DMS79 (cell line): ENCODE measurements around the gene DEFB112.

Source experiments
- DNase-seq: peaks from one replicate; lab custom pipeline; 2025; lab: John Stamatoyannopoulos, UW

Gene DEFB112

DNA sequence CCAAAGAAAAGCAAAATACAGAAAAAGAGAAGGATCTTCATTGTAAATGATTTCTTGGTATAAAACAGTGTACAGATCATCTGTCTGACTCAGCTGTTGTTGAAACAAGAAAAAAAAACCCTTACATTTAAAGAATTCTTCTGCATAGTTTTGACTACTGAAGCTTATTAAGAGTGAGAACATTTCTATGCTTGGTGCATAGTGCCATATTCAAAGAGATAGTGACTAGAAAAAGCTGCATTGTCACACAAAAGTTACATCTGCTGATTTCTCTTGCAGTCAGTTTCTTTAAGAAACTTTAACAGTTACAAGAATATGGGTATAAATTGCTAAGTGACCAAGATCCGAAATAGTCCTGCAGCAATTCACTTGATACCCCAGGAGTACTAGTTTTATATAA lies at the start of gene DEFB112:
Gene DEFB112, minus strand, starts transcription at position 101 of the 400 bp plus-strand sequence. Its CDS starts 60 bp downstream, at position 41.
- no peak for DNase-seq

GRCh38 chr6:50098641-50098993 lies 48.9 kb upstream of the DEFB112 start:
- no peak for DNase-seq

DNA sequence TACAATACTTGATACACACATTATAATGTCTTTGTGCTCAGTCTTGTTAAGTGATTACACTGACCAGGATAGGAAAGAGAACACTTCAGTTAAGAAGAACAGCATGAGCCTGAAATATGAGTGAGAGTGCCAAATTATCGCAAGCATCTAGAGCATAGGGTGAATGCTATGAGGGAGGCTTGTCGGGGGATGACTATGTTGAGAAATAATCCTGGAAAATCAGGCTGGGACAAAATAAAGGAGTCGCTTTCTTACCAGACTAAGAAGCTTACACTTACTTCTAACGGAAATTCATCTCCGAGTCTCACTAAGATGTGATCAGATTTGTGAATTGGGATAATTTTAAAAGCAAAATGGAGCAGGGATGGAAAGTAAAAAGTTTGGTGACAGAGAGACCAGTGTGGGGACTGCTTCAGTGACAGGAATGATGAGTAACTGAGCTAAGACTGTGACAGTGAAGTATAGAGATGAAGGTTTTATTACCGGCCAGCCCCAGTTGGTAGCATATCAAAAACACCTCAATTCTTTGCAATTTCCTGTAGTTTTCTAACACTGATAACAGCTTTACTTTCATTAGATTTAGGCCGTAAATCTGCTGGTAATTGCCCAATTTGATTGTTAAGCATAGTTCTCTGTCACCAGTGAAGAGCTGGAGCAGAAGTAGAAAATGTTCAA lies 48.4 kb upstream of the DEFB112 start:
- DNase-seq, result no peak

DNA sequence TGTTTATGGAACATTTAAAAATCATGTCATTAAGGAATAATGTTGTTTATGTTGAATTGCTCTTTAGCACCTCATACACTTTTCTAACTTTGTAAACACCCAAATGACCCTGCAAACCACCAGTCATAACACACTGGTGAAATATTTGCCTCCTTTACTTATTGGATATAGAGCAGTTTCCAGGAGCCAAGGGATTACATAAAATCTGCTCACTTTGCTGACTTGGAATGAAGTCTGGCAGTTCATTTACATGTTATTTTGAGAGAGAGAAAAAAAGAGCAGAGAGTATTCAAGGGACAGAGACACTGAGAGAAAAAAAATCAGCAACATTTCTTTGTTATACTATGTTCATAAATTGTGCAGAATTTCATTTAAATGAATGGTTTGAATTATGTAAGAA lies 46.6 kb upstream of the DEFB112 start:
- no peak for DNase-seq

DNA sequence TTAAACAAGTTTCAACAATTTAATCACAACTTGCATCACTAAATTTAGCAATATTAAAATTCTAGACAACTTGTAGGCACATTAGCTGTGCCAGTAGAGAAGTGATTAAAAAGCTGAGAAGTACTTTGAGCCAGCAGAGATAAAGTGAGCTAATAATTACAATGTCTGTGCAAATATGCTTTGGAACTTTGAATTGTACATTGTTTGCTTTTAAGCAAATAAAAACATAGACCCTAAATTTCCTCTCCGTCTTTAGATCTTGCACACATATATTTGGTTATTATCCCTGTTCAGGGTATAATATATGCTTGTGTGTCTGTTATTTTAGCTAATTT lies 44.2 kb upstream of the DEFB112 start:
- DNase-seq, result no peak

- no peak for DNase-seq
Measured at GRCh38 chr6:50093116-50093937, 43.6 kb upstream of the DEFB112 start.

DNA sequence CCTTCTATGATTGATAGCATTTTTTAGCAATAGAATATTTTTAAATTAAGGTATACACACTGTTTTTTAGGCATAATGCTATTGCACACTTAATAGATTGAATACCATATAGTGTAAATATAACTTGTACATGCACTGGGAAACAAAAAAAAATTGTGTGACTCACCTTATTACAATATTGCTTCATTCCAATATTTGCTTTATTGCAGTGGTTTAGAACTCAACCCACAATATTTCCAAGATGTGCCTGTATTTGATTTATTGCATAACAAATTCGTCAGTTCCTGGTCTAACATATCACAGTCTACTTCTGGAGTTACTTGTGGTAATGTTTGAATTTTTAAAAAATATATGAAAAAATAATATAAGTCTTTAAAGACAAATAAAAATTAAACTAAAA lies 41.9 kb upstream of the DEFB112 start:
- DNase-seq, result no peak

DNA sequence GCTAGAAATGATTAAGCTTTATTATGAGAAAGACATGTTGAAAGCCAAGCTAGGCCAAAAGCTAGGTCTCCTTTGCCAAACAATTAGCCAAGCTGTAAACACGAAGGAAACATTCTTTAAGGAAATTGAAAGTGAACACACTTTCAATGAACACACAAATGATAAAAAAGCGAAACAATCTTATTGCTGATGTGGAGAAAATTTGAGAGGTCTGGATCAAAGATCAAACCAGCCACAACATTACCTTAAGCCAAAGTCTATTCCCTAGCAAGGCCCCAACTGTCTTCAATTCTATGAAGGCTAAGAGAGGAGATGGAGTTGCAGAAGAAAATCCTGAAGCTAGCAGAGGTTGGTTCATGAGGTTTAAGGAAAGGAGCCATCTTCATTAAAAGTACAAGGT lies 40.2 kb upstream of the DEFB112 start:
- no peak for DNase-seq

DNA sequence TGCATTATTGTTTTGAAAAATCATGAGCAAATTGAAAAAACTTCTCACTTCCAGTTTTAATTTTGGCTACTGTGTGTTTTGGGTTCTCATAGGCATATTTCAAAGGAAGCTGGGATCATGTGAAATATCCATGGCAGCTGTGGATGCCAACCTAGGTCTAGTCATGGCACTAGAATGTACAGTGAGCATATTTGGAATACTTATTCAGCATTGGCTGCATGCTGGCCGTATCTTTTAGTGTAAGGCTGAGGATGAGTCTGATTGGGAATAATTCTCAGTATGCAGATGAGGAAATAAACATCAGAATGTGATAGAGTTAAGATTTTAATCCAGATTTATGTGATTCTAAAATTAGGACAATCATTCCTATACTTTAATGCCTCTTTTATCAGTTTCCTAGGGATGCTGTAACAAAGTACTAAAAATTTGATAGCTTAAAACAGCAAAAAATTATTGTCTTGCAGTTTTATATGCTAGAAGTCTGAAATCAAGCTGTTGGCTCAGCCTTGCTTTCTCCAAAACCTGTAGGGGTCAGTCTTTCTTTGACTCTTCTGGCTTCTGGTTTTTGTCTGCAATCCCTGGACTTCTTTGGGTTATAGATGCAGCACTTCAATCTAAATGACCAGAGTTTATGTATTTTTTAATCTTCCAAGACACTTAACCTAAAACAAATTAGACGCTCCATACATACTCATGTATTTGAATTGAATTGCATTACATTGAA lies 37.7 kb upstream of the DEFB112 start:
- no peak for DNase-seq

DNA sequence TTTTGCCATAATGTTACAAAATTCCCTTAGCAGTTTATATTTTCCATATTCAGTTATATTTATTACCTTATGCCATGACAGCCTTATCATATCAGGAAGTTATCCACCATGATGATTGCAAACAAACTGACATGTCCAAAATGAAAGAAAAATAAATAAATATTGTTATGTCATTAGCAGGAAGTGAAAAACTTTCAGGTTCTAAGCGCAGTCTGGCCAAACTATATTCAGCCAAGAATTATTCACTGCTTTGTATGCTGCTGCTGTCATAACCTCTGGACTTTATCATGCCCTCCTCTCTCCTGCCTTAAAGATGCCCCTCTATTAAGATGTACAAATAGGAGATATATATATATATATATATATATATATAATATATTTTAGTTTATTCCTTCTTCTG lies 27.7 kb upstream of the DEFB112 start:
- DNase-seq, result no peak

DNA sequence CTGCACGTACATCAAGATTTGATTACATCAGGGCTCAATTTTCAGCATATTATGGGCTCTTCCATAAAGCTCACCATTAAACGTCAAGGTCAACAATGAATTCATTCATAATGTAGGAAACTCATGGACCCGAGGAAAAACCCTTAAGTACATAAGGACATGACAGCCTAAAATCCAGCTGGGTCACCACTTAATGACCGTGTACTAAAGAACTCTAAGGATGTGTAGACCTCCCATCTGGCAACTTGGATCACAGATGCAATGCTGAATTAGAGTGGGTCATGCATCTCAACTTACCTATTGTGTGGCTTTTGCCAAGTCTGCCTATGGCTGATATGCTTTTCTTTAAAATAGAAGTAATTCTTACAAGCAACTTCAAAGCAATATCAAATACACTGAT lies 26.7 kb upstream of the DEFB112 start:
- DNase-seq, result no peak

DNA sequence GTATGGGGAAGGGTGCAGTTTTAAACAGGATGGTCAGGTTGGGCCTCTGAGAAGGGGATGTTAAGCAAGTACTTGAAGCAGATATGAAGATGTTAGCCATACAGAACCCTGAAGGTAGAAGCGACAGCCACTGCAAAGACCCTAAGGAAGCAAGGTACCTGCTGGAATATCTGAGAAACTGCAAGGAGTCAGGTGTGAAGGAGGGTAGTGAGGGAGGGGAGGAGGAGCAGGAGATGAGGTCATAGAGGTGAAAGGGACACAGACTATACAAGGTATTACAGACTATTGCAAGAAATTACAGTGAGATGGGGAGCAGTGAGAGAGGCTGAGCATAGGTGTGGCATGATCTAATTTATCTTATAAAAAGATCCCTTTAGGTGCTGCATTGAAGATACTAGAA lies 22.2 kb upstream of the DEFB112 start:
- DNase-seq, result no peak

DNA sequence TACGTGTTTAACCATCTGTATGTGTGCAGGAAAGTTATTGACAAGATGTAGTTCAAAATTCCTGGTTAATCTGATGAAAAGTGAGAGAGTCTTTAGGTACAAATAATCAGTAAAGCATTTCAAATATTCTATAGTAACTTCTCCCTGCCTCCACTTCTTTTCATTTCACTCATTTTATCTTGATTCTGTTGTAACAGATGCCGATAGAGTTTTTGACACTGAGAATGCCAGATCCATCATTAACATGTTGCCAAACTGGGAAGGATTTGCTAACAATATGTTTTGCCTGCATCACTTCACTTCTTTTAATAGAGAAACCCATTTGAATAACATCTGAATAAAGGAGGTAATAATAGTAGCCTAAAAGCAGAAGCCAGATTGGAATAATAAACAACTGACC lies 20.4 kb upstream of the DEFB112 start:
- no peak for DNase-seq

DNA sequence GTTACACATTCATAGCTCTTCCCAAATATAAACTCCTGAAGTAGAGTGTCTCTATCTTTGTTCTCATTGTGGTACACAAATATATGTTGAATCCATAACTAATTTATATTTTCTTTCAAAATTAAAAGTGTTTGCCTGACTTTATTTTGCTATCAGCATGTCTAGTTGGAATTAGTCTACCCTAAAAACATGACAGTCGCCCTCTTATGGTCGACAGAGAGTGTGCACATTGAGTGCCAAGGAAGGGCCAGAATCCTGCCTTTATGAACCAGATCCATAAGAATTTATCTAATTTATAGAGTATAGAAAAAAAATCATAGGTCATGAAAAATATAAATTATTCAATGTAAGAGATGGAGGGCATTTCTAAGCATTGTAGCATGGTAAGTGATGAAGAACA lies 12.3 kb upstream of the DEFB112 start:
- DNase-seq, result no peak

GRCh38 chr6:50056242-50056641 lies 6.5 kb upstream of the DEFB112 start:
- DNase-seq, result no peak

DNA sequence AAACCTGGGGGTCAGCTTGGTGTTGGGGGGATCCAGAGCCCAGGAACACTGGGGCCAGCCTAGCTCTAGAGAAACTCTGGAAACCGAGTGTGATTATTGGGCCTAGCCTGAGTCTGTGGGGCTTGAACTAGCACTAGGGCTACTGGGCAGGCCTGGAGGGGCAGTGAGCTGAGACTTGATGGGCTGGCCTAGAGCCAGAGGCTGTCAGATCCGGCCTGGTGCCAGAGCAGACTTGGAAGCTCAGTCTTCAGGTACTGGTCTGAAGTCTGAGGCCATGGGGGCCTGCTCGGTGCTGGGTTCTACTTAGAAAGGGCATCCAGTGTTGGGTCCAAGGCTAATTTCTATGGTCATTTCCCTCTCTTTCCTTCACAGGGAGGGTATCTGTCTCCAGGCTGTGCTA lies 2.7 kb downstream of the DEFB112 start:
- DNase-seq, result no peak

- no peak for DNase-seq
Measured at GRCh38 chr6:50030777-50031562, 18.8 kb downstream of the DEFB112 start.

DNA sequence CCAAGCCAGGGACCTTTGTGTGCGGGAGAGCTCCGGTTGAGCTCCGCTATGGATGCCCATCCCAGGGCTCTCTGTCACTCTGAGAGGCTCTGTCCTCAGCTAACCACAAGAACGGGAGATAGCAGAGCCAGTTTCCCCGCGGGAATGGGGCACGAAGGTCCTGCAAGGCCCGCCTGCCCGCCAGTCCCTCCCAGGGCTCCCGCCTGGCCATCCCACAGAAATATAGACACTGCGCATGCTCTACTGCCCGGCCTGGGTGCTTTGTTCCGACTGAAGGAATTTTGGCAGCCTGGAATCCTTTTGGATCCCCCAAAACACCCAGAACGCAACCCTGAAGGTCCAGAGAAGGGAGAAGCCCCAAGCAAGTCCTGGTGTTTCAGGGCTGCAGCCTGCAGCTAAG lies 19.4 kb downstream of the DEFB112 start:
- DNase-seq, result no peak

- no peak for DNase-seq
Measured at GRCh38 chr6:50025258-50025657, 24.5 kb downstream of the DEFB112 start.

DNA sequence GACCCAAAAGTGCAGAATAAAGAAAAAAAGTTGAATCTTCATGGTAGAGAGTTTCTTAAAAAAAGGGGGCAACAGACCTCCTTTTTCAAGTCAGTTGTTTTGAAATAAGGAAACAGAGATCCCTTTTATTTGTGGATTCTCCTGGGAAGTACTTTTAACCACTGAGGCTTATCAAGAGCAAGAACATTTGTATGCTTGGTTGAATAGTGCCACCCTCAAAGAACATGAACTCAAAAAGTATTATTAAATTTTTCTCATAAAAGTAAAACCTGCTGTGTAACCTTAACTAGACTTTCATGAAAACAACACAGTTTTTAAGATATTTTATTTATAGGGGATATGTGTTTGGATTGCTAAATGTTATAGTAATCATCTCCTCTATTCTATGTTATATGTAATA lies 27.8 kb downstream of the DEFB112 start, which contains the start of gene DEFB110:
Gene DEFB110, minus strand, starts transcription at position 101 of the 400 bp plus-strand sequence. Its CDS starts 59 bp downstream, at position 42.
- no peak for DNase-seq

- no peak for DNase-seq
Measured at GRCh38 chr6:50007819-50008218, 41.9 kb downstream of the DEFB112 start.

DNA sequence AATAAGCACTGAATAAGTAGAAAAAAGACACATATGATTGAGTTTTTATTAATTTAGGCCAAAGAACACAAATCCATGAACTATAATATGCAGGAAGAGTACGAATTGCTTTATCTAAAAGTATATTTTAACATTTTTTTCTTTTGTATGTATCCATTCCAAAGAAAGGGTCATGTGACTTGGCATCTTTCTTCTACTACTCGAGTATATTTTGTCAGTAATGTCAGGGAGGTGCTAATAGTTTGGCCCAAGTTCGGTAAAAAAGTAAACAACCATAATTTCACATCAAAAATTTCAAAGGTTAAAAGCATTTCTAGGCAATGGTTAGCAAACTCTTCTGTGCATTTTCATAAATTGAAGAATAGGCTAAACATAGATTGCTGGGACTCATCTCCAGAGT lies 46.6 kb downstream of the DEFB112 start:
- DNase-seq, result no peak
